ENCODE results near the gene OR10A4. TPM values are rescaled to one million over a fixed set of nuclear protein-coding genes. Genes with fewer than 3 reads are reported as not detected.
"Not testable (repeated sequence)": the region's sequence is repeated elsewhere in the genome, so short reads cannot be mapped to it uniquely, and the experiment has no call there.

Gene OR10A4
- total RNA-seq, 4 donors from 2014 or later: not detected

DNA sequence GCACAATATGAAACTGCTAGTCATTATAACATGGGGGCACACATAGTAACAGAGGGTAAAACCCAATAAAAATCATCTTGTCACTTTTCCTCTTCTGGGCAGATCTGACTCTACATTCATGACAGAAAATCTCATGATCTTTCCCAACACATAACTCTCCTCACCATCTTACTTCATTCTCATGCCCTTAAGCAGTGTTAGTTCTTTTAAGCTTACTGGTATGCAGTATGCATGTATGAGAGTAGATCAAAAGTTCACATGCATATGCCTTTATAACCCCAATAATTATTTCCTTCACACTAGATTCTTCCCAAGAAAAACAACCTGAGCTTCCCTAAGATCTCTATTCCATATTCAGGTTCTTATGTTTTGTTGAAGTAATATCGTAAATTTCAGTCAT is 5.1 kb upstream of the OR10A4 start:
- ATAC-seq (ENCODE audit: low FRiP score) (no peak), DNase-seq (ENCODE audit: low spot score) (no peak)
- TF ChIP-seq, protein P1, sequence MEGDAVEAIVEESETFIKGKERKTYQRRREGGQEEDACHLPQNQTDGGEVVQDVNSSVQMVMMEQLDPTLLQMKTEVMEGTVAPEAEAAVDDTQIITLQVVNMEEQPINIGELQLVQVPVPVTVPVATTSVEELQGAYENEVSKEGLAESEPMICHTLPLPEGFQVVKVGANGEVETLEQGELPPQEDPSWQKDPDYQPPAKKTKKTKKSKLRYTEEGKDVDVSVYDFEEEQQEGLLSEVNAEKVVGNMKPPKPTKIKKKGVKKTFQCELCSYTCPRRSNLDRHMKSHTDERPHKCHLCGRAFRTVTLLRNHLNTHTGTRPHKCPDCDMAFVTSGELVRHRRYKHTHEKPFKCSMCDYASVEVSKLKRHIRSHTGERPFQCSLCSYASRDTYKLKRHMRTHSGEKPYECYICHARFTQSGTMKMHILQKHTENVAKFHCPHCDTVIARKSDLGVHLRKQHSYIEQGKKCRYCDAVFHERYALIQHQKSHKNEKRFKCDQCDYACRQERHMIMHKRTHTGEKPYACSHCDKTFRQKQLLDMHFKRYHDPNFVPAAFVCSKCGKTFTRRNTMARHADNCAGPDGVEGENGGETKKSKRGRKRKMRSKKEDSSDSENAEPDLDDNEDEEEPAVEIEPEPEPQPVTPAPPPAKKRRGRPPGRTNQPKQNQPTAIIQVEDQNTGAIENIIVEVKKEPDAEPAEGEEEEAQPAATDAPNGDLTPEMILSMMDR (IDR thresholded peaks at IDR 0.05): no peak

DNA sequence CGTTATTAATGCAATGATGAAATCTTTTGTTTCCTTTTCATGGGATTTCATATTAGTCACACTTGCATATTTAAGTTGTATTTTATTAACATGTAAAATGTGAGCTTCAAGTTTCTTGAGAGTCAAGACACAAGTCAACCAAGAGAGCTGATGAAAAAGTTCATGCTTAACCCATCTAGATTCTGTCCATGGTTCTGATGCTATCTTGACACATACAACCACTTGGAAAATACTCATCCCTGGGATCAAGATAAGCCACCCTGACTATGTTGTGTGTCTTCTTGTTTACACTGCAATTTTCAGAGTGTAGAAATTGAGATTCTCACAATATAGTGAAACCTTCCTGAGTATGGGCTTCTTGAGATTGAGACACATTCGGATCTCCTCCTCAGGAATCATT is 664 bp upstream of the OR10A4 start:
- ATAC-seq (ENCODE audit: low FRiP score) (no peak), DNase-seq (ENCODE audit: low spot score) (no peak)
- TF ChIP-seq, protein P1 (IDR thresholded peaks at IDR 0.05): no peak

DNA sequence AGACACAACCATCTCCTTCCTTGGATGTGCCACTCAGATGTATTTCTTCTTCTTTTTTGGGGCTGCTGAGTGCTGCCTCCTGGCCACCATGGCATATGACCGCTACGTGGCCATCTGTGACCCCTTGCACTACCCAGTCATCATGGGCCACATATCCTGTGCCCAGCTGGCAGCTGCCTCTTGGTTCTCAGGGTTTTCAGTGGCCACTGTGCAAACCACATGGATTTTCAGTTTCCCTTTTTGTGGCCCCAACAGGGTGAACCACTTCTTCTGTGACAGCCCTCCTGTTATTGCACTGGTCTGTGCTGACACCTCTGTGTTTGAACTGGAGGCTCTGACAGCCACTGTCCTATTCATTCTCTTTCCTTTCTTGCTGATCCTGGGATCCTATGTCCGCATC is 489 bp downstream of the OR10A4 start:
- TF ChIP-seq, protein P1 (IDR thresholded peaks at IDR 0.05): no peak
- DNase-seq (ENCODE audit: low spot score) (no peak), ATAC-seq (ENCODE audit: low FRiP score) (no peak)

DNA sequence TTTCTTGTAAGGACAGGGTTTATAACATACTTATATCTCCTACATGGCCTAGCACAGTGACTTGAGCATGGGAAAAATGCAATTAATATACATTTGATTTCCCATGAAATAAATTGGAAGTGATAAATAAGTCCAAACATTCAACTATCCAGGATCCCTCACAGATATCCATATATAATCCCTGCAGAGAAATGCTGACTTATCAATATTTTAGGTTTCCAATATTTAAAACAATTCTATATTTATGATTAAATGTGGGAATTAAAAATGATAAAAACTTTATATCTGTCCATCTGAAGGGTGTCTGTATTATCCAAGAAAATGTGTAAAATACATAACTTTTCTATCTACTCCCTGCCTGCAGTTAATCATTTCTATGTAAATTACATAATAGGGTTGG is 6.3 kb downstream of the OR10A4 start:
- no peak for DNase-seq (ENCODE audit: low spot score)
- TF ChIP-seq, protein P1 (IDR thresholded peaks at IDR 0.05): no peak
- no peak for ATAC-seq (ENCODE audit: low FRiP score)

DNA sequence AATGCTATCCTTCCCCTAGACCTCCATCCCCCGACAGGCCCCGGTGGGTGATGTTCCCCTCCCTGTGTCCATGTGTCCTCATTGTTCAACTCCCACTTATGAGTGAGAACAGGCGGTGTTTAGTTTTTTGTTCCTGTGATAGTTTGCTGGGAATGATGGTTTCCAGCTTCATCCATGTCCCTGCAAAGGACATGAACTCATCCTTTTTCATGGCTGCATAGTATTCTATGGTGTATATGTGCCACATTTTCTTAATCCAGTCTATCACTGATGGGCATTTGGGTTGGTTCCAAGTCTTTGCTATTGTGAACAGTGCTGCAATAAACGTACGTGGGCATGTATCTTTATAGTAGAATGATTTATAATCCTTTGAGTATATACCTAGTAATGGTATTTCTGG is 11.3 kb downstream of the OR10A4 start:
- not testable (repeated sequence) for ATAC-seq (ENCODE audit: low FRiP score); DNase-seq (ENCODE audit: low spot score)

DNA sequence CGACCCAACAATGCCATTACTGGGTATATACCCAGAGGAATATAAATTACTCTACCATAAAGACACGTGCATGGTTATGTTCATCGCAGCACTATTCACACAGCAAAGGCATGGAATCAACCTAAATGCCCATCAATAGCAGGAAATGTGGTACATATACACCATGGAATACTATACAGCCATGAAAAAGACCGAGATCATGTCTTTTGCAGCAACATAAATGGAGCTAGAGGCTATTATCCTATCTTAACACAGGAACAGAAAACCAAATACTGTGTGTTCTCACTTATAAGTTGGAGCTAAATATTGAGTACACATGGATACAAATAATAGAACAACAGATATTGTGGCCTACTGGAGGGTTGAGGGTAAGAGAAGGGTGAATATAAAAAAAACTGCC is 12.4 kb downstream of the OR10A4 start:
- TF ChIP-seq, protein P1 (IDR thresholded peaks at IDR 0.05): no peak
- no peak for DNase-seq (ENCODE audit: low spot score)
- ATAC-seq (ENCODE audit: low FRiP score): no peak

DNA sequence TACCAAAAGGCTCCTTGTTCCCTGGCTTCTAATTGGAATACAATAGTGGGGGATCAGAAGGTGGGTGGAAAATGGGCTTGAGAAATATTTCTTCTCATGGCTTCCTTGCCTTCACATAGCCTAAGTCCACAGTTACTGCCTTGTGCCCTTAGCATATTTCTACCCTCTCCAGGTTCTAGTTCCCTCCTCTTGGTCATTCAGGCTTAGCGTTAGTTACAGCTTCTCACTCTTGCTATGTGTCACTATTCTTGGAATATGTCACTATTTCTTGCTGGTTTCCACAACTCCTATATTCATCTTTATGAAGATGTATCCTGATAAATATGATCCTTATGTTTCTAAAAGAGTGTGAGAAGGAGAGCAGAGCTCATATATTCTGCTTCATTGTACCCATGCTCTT is 13.4 kb downstream of the OR10A4 start:
- ATAC-seq (ENCODE audit: low FRiP score) (no peak), DNase-seq (ENCODE audit: low spot score) (no peak)
- TF ChIP-seq, protein P1 (IDR thresholded peaks at IDR 0.05): no peak

DNA sequence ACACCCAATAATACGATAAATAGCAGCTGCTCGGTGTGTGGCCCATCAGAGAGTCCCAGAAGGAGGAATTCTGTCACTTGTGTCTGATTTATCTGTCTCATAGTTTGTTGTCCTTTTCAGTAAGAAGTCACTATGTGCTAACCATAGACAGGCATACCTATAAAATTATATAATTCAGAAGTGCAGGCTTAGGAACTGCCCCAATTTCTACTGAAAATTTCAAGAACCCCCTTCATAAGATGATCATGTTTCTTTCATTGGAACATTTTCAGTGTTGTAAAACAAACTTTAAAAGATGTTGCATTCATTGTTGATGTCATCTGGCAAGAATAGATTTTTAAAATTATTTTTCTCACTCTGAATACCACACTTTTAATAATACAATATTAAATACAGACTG is 16.0 kb downstream of the OR10A4 start, which contains the start of gene OR2D2:
TSS of gene OR2D2 (minus strand) at position 101 of the 400 bp plus-strand sequence. CDS start at position 101, 0 bp downstream.
- no peak for DNase-seq (ENCODE audit: low spot score)
- TF ChIP-seq, protein P1 (IDR thresholded peaks at IDR 0.05): no peak

More for the DNA sequence above, 16.0 kb downstream of the OR10A4 start, which contains the start of gene OR2D2:
- ATAC-seq (ENCODE audit: low FRiP score): no peak
